Vagina (tissue), 2 donors: ENCODE results near the gene ZNF592.

Experiments used
- POLR2A ChIP-seq, 2 donors: fragments of 450-650 bp; IDR thresholded peaks; one replicate each; pipeline ENCODE4 v1.6.1; 2017; ENCODE audit warnings: antibody characterized with exemption in 2 of 2, mild to moderate bottlenecking in 2 of 2, moderate library complexity in 2 of 2
- POLR2AphosphoS5 ChIP-seq, 2 donors: sonication (generic); formaldehyde crosslinking; IDR thresholded peaks; one replicate each; pipeline ENCODE4 v1.9.0; 2017; ENCODE audit warnings: antibody characterized with exemption in 2 of 2, mild to moderate bottlenecking in 2 of 2, low read depth in 1 of 2; ENCODE audit not compliant: insufficient read depth in 1 of 2

DNA sequence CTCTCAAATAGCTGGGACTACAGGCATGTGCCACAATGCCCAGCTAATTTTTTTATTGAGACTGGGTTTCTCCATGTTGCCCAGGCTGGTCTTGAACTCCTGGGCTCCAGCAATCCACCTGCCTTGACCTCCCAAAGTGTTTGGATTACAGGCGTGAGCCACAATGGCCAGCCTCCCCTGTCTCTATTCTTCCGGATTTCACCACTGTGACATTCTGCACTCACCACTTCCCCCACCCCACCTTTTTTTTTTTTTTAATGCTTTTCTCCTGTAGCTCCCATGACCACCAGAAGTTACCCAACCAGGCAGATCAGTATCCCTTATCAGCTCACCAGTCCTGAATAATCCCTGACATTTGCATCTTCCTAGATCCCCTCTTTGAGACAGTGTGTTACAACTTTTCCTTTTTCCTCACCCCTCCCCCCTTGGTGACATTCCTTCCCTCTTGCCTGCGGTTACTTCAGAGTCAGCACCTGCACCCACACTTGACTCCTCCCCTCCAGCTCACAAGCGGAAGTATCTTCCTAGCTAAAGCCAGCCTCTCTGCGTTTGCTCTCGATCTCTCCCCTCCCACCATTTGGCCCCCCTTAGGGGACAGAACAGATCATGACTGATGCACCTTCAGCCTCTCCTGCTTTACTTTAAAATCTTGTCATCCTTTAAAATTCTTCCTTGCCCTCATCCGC, 13.5 kb upstream of the ZNF592 start:
- TF ChIP-seq POLR2A (IDR thresholded peaks at IDR 0.05) (no peak), POLR2AphosphoS5 (IDR thresholded peaks at IDR 0.05; ENCODE audit: insufficient read depth in 1 of 2, low read depth in 1 of 2) (no peak)
